Measurements from ENCODE around the gene RYR2. TPM values are rescaled to one million over a fixed set of nuclear protein-coding genes. Genes with fewer than 3 reads are reported as not detected.

RYR2 gene
- total and polyA plus RNA-seq, 2 experiments from 2014 or later, result not detected

DNA sequence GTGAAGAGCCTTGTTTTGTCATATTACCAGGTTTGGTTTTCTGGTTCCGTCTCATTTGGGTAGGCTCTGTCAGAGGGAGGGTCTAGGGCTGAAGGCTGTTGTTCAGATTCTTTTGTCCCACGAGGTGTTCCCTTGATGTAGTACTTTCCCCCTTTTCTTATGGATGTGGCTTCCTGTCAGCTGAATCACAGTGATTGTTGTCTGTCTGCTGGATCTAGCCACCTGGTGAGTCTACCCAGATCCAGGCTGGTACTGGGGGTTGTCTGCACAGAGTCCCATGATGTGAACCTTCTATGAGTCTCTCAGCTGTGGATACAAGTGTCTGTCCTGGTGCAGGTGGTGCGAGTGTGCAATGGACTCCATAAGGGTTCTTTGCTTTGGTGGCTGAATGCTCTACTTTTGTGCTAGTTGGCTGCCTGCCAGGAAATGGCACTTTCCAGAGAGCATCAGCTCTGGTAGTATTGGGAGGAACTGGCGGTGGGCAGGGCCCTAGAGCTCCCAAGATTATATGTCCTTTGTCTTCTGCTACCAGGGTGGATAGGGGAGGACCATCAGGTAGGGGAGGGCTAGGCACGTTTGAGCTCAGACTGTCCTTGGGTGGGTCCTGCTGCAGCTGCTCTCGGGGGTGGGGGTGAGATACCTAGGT is 246.0 kb downstream of the RYR2 start:
- in situ Hi-C loops (cut with MboI), result no loop called here
- H3F3A ChIP-seq (ENCODE audit: insufficient read depth), result no peaks in the 10 kb centered on the region
- no peak overlapping the region for H3K4me2 ChIP-seq (ENCODE audit: unreplicated experiment)
- H2AFZ ChIP-seq, result no peak overlapping the region
- TF ChIP-seq EZH2 (IDR thresholded peaks at IDR 0.05; ENCODE audit: insufficient read depth, poor library complexity, severe bottlenecking), result no peak
- TF ChIP-seq EZH2phosphoT487 (IDR thresholded peaks at IDR 0.05; ENCODE audit: insufficient read depth, low read depth), result no peak
- no peaks in the 10 kb centered on the region for H3K9me2 ChIP-seq (ENCODE audit: insufficient read depth)
- H3K27ac ChIP-seq, result no peak overlapping the region
- WGBS, 2 experiments (ENCODE audit: low coverage in 1 of 2, low lambda C conversion rate in 2 of 2, missing lambda C conversion rate in 2 of 2), result 12 to 27% methylated on average over 6 of the region's 6 CpGs
- no peak overlapping the region for H3K9ac ChIP-seq
- H3K4me3 ChIP-seq, result no peak overlapping the region
- no peaks in the 10 kb centered on the region for H4K20me1 ChIP-seq (ENCODE audit: insufficient read depth)
- H3K9me3 ChIP-seq (ENCODE audit: low read depth), result no peaks in the 10 kb centered on the region
- H3K79me2 ChIP-seq (ENCODE audit: insufficient read depth), result no peaks in the 10 kb centered on the region
- H3K4me1 ChIP-seq (ENCODE audit: insufficient read depth), result no peaks in the 10 kb centered on the region
- H3K27me3 ChIP-seq (replicated peaks; ENCODE audit: insufficient read depth), result no peaks in the 10 kb centered on the region
- no peaks in the 10 kb centered on the region for H3K36me3 ChIP-seq (ENCODE audit: low read depth)
- no peak for DNase-seq

GRCh38 chr1:237293804-237294203 is 251.8 kb downstream of the RYR2 start:
- Histone ChIP-seq H3K9me3 (ENCODE audit: low read depth) (no peaks in the 10 kb centered on the region), H4K20me1 (ENCODE audit: insufficient read depth) (no peaks in the 10 kb centered on the region), H3K27me3 (replicated peaks; ENCODE audit: insufficient read depth) (no peaks in the 10 kb centered on the region), H3K9ac (no peak overlapping the region), H2AFZ (no peak overlapping the region), H3K4me1 (ENCODE audit: insufficient read depth) (no peaks in the 10 kb centered on the region), H3K79me2 (ENCODE audit: insufficient read depth) (no peaks in the 10 kb centered on the region), H3K4me2 (ENCODE audit: unreplicated experiment) (no peak overlapping the region), H3K9me2 (ENCODE audit: insufficient read depth) (no peaks in the 10 kb centered on the region), H3K27ac (no peak overlapping the region), H3K36me3 (ENCODE audit: low read depth) (no peaks in the 10 kb centered on the region), H3K4me3 (no peak overlapping the region), H3F3A (ENCODE audit: insufficient read depth) (no peaks in the 10 kb centered on the region)
- WGBS, 2 experiments (ENCODE audit: low coverage in 1 of 2, low lambda C conversion rate in 2 of 2, missing lambda C conversion rate in 2 of 2), result 13 to 24% methylated on average over 2 of the region's 2 CpGs
- TF ChIP-seq EZH2 (IDR thresholded peaks at IDR 0.05; ENCODE audit: insufficient read depth, poor library complexity, severe bottlenecking) (no peak), EZH2phosphoT487 (IDR thresholded peaks at IDR 0.05; ENCODE audit: insufficient read depth, low read depth) (no peak)
- DNase-seq, result no peak
- in situ Hi-C loops (cut with MboI), result no loop called here

GRCh38 chr1:237296861-237297260 is 254.9 kb downstream of the RYR2 start:
- Histone ChIP-seq H3K9me2 (ENCODE audit: insufficient read depth) (no peaks in the 10 kb centered on the region), H3K36me3 (ENCODE audit: low read depth) (no peaks in the 10 kb centered on the region), H3K4me1 (ENCODE audit: insufficient read depth) (no peaks in the 10 kb centered on the region), H3K9me3 (ENCODE audit: low read depth) (no peaks in the 10 kb centered on the region), H4K20me1 (ENCODE audit: insufficient read depth) (no peaks in the 10 kb centered on the region), H3K4me3 (no peak overlapping the region), H3K27me3 (replicated peaks; ENCODE audit: insufficient read depth) (no peaks in the 10 kb centered on the region), H3K79me2 (ENCODE audit: insufficient read depth) (no peaks in the 10 kb centered on the region), H3K27ac (no peak overlapping the region), H3K4me2 (ENCODE audit: unreplicated experiment) (no peak overlapping the region), H3K9ac (no peak overlapping the region), H3F3A (ENCODE audit: insufficient read depth) (no peaks in the 10 kb centered on the region), H2AFZ (no peak overlapping the region)
- 6 to 9% methylated on average over 4 of the region's 4 CpGs for WGBS, 2 experiments (ENCODE audit: low coverage in 1 of 2, low lambda C conversion rate in 2 of 2, missing lambda C conversion rate in 2 of 2)
- DNase-seq, result no peak
- no peak for TF ChIP-seq EZH2phosphoT487 (IDR thresholded peaks at IDR 0.05; ENCODE audit: insufficient read depth, low read depth)
- TF ChIP-seq EZH2 (IDR thresholded peaks at IDR 0.05; ENCODE audit: insufficient read depth, poor library complexity, severe bottlenecking), result no peak
- in situ Hi-C loops (cut with MboI), result no loop called here

DNA sequence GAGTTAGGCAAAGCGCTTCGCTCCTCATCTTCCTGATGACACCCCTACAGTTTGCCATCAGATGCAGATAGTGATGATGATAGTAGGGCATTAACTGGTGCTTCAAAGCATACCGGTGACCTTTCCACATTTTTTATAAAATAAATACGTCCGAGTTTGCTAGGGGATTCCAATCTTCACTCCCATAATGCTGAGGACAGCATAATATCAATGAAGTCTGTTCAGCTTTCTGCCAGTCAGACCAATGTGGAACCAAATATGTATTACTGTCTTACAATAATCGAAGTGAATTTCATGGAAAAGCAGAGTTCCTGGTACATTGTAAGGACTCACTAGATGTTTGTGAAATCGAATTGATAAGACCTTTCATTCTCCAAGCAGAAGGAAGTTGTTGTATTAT is 258.7 kb downstream of the RYR2 start:
- H3K9me2 ChIP-seq (ENCODE audit: insufficient read depth), result no peaks in the 10 kb centered on the region
- in situ Hi-C loops (cut with MboI), result no loop called here
- no peak for DNase-seq
- no peak overlapping the region for H3K9ac ChIP-seq
- no peak overlapping the region for H3K4me3 ChIP-seq
- no peaks in the 10 kb centered on the region for H3K9me3 ChIP-seq (ENCODE audit: low read depth)
- H3K27ac ChIP-seq, result no peak overlapping the region
- no peaks in the 10 kb centered on the region for H3K79me2 ChIP-seq (ENCODE audit: insufficient read depth)
- no peak overlapping the region for H2AFZ ChIP-seq
- no peaks in the 10 kb centered on the region for H3K36me3 ChIP-seq (ENCODE audit: low read depth)
- H3K4me1 ChIP-seq (ENCODE audit: insufficient read depth), result no peaks in the 10 kb centered on the region
- no peak overlapping the region for H3K4me2 ChIP-seq (ENCODE audit: unreplicated experiment)
- no peaks in the 10 kb centered on the region for H4K20me1 ChIP-seq (ENCODE audit: insufficient read depth)
- no peak for TF ChIP-seq EZH2 (IDR thresholded peaks at IDR 0.05; ENCODE audit: insufficient read depth, poor library complexity, severe bottlenecking)
- no peak for TF ChIP-seq EZH2phosphoT487 (IDR thresholded peaks at IDR 0.05; ENCODE audit: insufficient read depth, low read depth)
- WGBS, 2 experiments (ENCODE audit: low coverage in 1 of 2, low lambda C conversion rate in 2 of 2, missing lambda C conversion rate in 2 of 2), result 25 to 26% methylated on average over 7 of the region's 7 CpGs
- no peaks in the 10 kb centered on the region for H3K27me3 ChIP-seq (replicated peaks; ENCODE audit: insufficient read depth)
- no peaks in the 10 kb centered on the region for H3F3A ChIP-seq (ENCODE audit: insufficient read depth)
